NB4 (cell line): ENCODE data around the gene SMCHD1.

Source experiments
- CTCF ChIP-seq: IDR thresholded peaks from one replicate; pipeline ENCODE4 v1.5.1; 2012; ENCODE audit warnings: low read depth, low read length
- MAX ChIP-seq: IDR thresholded peaks from 2 replicates; pipeline ENCODE4 v1.6.1; 2011; ENCODE audit warnings: low read depth, low read length
- MYC ChIP-seq: IDR thresholded peaks from 2 replicates; pipeline ENCODE4 v1.6.1; 2011; ENCODE audit warnings: low read depth, low read length
- POLR2A ChIP-seq: IDR thresholded peaks from 2 replicates; pipeline ENCODE4 v1.6.1; 2011; ENCODE audit warnings: mild to moderate bottlenecking; ENCODE audit not compliant: insufficient read length; ENCODE audit errors: extremely low read depth

- no peak for TF ChIP-seq CTCF
- no peak for TF ChIP-seq MAX
- TF ChIP-seq POLR2A, result no peak
- no peak for TF ChIP-seq MYC
Observed at GRCh38 chr18:2714140-2714539, 58.6 kb downstream of the SMCHD1 start.
